Right atrium auricular region (tissue), 2 donors: Measurements from ENCODE around the gene HNRNPU. TPM values are rescaled to one million over a fixed set of nuclear protein-coding genes. Genes with fewer than 3 reads are reported as not detected.

Source experiments
- DNase-seq: peaks from one replicate; pipeline ENCODE4 v3.0.0-alpha.2; 2019; ENCODE audit warnings: low spot score
- H3K27ac ChIP-seq, 2 donors: fragments of 200-600 bp; sonication (generic); 1 replicate in 1 of 2; 2 replicates in 1 of 2; pipeline ENCODE4 v1.5.1; 2016 to 2019
- H3K27me3 ChIP-seq, 2 donors: fragments of 200-600 bp; sonication (generic); one replicate each; pipeline versions ENCODE4 v1.5.1 to v1.6.0; 2017 to 2019
- H3K36me3 ChIP-seq: fragments of 200-600 bp; sonication (generic); one replicate; pipeline ENCODE4 v1.5.1; 2016
- H3K4me1 ChIP-seq, 2 donors: fragments of 200-600 bp; sonication (generic); one replicate each; pipeline versions ENCODE4 v1.5.1 to v1.6.0; 2017 to 2019
- H3K4me3 ChIP-seq, 2 donors: fragments of 200-600 bp; sonication (generic); 1 replicate in 1 of 2; 2 replicates in 1 of 2; pipeline ENCODE4 v1.5.1; 2017 to 2019; ENCODE audit warnings: mild to moderate bottlenecking in 1 of 2, moderate library complexity in 1 of 2
- H3K9me3 ChIP-seq, 2 donors: fragments of 200-600 bp; sonication (generic); one replicate each; pipeline ENCODE4 v1.5.1; 2019
- total RNA-seq, 2 donors: library from RNA; depleted of rRNA; stranded (reverse); fragments of >200 nt; gene quantifications; one replicate each; pipeline ENCODE4 v1.1.0, GENCODE V29; 2016
- TF ChIP-seq, protein P1 (sequence below), 2 donors: fragments of 200-600 bp; sonication (generic); IDR thresholded peaks; one replicate each; pipeline ENCODE4 v1.5.1; 2019; ENCODE audit warnings: antibody characterized with exemption in 2 of 2

HNRNPU gene
- total RNA-seq, 2 donors from 2014 or later: 175 to 206 TPM

DNA sequence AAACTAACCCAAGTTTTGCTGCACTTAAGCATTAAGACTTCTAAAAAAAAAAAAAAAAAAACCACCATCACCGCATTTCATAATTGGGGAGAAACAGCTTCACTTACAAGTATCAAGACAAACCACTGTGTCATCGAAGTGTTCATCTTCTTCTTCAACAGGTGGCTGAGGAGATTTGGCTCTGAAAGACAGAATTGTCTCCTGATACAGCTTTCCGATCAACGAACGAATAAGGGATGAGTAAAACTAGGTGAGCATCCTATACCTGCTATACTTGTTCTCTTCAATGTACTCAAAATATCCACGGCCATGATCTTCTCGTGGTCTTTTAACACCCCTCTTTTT is 2.0 kb downstream of the HNRNPU start:
- H3K4me3 ChIP-seq: peak overlapping the region; percentile 90 to 99
- peaks cover 53% of the 10 kb centered on the region for H3K36me3 ChIP-seq
- H3K27me3 ChIP-seq: no peaks in the 10 kb centered on the region
- peaks cover 0 to 62% of the 10 kb centered on the region in 2 donors for H3K4me1 ChIP-seq
- H3K27ac ChIP-seq: peak overlapping the region; percentile 100
- no peak for DNase-seq
- no peaks in the 10 kb centered on the region for H3K9me3 ChIP-seq
- TF ChIP-seq, protein P1, sequence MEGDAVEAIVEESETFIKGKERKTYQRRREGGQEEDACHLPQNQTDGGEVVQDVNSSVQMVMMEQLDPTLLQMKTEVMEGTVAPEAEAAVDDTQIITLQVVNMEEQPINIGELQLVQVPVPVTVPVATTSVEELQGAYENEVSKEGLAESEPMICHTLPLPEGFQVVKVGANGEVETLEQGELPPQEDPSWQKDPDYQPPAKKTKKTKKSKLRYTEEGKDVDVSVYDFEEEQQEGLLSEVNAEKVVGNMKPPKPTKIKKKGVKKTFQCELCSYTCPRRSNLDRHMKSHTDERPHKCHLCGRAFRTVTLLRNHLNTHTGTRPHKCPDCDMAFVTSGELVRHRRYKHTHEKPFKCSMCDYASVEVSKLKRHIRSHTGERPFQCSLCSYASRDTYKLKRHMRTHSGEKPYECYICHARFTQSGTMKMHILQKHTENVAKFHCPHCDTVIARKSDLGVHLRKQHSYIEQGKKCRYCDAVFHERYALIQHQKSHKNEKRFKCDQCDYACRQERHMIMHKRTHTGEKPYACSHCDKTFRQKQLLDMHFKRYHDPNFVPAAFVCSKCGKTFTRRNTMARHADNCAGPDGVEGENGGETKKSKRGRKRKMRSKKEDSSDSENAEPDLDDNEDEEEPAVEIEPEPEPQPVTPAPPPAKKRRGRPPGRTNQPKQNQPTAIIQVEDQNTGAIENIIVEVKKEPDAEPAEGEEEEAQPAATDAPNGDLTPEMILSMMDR (IDR thresholded peaks at IDR 0.05): no peak

GRCh38 chr1:244861683-244862082 is 2.7 kb downstream of the HNRNPU start:
- H3K27me3 ChIP-seq: no peaks in the 10 kb centered on the region
- H3K4me1 ChIP-seq: peaks cover 0 to 68% of the 10 kb centered on the region in 2 donors
- TF ChIP-seq, protein P1 (IDR thresholded peaks at IDR 0.05): no peak
- no peak for DNase-seq
- H3K9me3 ChIP-seq: no peaks in the 10 kb centered on the region
- peaks cover 59% of the 10 kb centered on the region for H3K36me3 ChIP-seq
- H3K27ac ChIP-seq: peak overlapping the region; percentile 100
- H3K4me3 ChIP-seq: peak overlapping the region; percentile 90 to 99

- H3K27me3 ChIP-seq: no peaks in the 10 kb centered on the region
- H3K4me3 ChIP-seq: peak overlapping the region; percentile 90 to 99
- H3K9me3 ChIP-seq: no peaks in the 10 kb centered on the region
- TF ChIP-seq, protein P1 (IDR thresholded peaks at IDR 0.05): no peak
- no peak for DNase-seq
- peaks cover 66% of the 10 kb centered on the region for H3K36me3 ChIP-seq
- peaks cover 0 to 68% of the 10 kb centered on the region in 2 donors for H3K4me1 ChIP-seq
- peak overlapping the region; percentile 41 to 100 for H3K27ac ChIP-seq
Observed at GRCh38 chr1:244860914-244861610, 3.3 kb downstream of the HNRNPU start.

DNA sequence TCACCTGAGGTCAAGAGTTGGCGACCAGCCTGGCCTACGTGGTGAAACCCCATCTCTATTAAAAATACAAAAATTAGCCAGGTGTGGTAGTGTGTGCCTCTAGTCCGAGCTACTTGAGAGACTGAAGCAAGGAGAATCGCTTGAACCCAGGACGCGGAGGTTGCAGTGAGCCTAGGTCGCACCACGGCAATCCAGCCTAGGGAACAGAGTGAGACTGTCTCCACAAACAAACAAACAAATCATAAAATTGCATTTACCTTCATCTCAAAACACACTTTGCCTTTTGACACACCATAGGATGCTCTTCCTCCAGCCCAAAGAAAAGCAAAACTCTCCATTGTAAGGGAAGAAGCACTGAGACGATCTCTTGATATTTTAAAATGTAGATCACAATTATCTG is 4.3 kb downstream of the HNRNPU start:
- Histone ChIP-seq H3K36me3 (peaks cover 75% of the 10 kb centered on the region), H3K4me3 (peak overlapping the region in 1 of 2 donors; percentile 10), H3K27me3 (no peaks in the 10 kb centered on the region), H3K4me1 (peaks cover 0 to 65% of the 10 kb centered on the region in 2 donors), H3K27ac (peak overlapping the region in 1 of 2 donors; percentile 41), H3K9me3 (no peaks in the 10 kb centered on the region)
- DNase-seq: no peak
- TF ChIP-seq, protein P1 (IDR thresholded peaks at IDR 0.05): no peak

DNA sequence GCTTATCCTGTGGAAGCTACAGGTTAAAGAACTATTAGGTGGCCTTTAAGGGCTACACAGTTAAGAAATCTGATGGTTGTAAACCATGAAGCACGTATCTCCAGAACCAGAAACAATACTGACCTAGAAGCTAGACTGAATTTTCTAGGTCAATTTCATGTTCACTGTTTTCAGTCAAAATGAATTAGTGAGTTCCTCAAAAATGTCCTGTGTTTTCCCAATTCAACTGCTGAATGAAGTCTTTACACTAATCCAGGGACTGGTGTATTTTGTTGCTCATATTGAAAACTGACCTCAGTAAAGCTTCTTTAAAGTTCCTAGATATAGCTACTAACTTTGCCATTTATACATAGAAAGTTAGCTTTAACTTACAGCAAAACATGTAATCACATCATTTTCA is 6.0 kb downstream of the HNRNPU start:
- Histone ChIP-seq H3K4me3 (no peak overlapping the region), H3K4me1 (peaks cover 0 to 70% of the 10 kb centered on the region in 2 donors), H3K27ac (no peak overlapping the region), H3K27me3 (no peaks in the 10 kb centered on the region), H3K36me3 (peaks cover 93% of the 10 kb centered on the region), H3K9me3 (no peaks in the 10 kb centered on the region)
- TF ChIP-seq, protein P1 (IDR thresholded peaks at IDR 0.05): no peak
- DNase-seq: no peak

DNA sequence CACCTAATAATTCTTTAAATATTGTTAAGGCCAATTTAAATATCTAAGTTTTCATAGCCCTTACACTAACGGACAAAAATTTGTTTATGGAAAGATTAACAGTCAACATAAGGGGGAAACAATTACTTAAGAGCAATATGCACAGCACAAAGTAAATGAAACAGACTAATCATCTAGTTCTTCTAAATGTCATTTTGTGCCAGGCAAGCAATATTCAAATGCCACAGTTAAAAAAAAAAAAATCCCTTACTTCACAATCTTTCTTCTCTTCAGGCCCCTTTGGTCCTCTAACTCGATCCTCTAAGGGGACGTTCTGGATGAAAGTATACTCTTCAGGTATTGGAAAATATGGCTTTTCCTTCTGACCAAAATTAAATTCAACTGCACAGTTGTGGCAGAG is 6.6 kb downstream of the HNRNPU start:
- Histone ChIP-seq H3K4me3 (no peak overlapping the region), H3K27me3 (no peaks in the 10 kb centered on the region), H3K9me3 (no peaks in the 10 kb centered on the region), H3K4me1 (peaks cover 0 to 70% of the 10 kb centered on the region in 2 donors), H3K27ac (no peak overlapping the region), H3K36me3 (peaks cover 99% of the 10 kb centered on the region)
- TF ChIP-seq, protein P1 (IDR thresholded peaks at IDR 0.05): no peak
- DNase-seq: no peak
